GM21381 (cell line): ENCODE data around the gene CRLF3.
"Not testable (repeated sequence)": the region's sequence is repeated elsewhere in the genome, so short reads cannot be mapped to it uniquely, and the experiment has no call there.

Experiments
- ATAC-seq: cut with Tn5 transposase; IDR thresholded peaks from one replicate; pipeline ENCODE4 v1.9.1; 2021; ENCODE audit warnings: mild to moderate bottlenecking, moderate library complexity; ENCODE audit not compliant: unreplicated experiment

CRLF3 gene

GRCh38 chr17:30816165-30816564, 8.3 kb downstream of the CRLF3 start:
- no peak for ATAC-seq

GRCh38 chr17:30814860-30815259, 9.6 kb downstream of the CRLF3 start:
- ATAC-seq: not testable (repeated sequence)

GRCh38 chr17:30814236-30814635, 10.3 kb downstream of the CRLF3 start:
- not testable (repeated sequence) for ATAC-seq

GRCh38 chr17:30812218-30813177, 12.0 kb downstream of the CRLF3 start:
- ATAC-seq: no peak

- no peak for ATAC-seq
These were observed 14.6 kb downstream of the CRLF3 start for GRCh38 chr17:30809867-30810266.

- peak; percentile 90 for ATAC-seq
These were observed 15.7 kb downstream of the CRLF3 start for GRCh38 chr17:30808785-30809286.

GRCh38 chr17:30807896-30808295, 16.6 kb downstream of the CRLF3 start:
- no peak for ATAC-seq

GRCh38 chr17:30805944-30806456, 18.5 kb downstream of the CRLF3 start:
- no peak for ATAC-seq

- no peak for ATAC-seq
These were observed 22.8 kb downstream of the CRLF3 start for GRCh38 chr17:30801671-30802070.

- no peak for ATAC-seq
These were observed 28.5 kb downstream of the CRLF3 start for GRCh38 chr17:30796016-30796415.

GRCh38 chr17:30794372-30794771, 30.1 kb downstream of the CRLF3 start:
- no peak for ATAC-seq

- no peak for ATAC-seq
These were observed 31.1 kb downstream of the CRLF3 start for GRCh38 chr17:30793282-30793977.

- ATAC-seq: no peak
These were observed 34.2 kb downstream of the CRLF3 start for GRCh38 chr17:30790279-30790678.

- ATAC-seq: no peak
These were observed 35.6 kb downstream of the CRLF3 start for GRCh38 chr17:30788918-30789317.

GRCh38 chr17:30782206-30782605, 42.3 kb downstream of the CRLF3 start:
- ATAC-seq: no peak

- ATAC-seq: no peak
These were observed 44.1 kb downstream of the CRLF3 start for GRCh38 chr17:30780343-30780742.

- ATAC-seq: not testable (repeated sequence)
These were observed 55.7 kb downstream of the CRLF3 start for GRCh38 chr17:30768771-30769170.

- ATAC-seq: not testable (repeated sequence)
These were observed 56.7 kb downstream of the CRLF3 start for GRCh38 chr17:30767641-30768404.

GRCh38 chr17:30761060-30761459, 63.4 kb downstream of the CRLF3 start:
- no peak for ATAC-seq

GRCh38 chr17:30753291-30753690, 71.2 kb downstream of the CRLF3 start:
- ATAC-seq: not testable (repeated sequence)

- ATAC-seq: not testable (repeated sequence)
These were observed 73.5 kb downstream of the CRLF3 start for GRCh38 chr17:30750982-30751381.
